ENCODE data around the gene RALGAPA2. TPM values are rescaled to one million over a fixed set of nuclear protein-coding genes. Genes with fewer than 3 reads are reported as not detected.

RALGAPA2 gene
- total and polyA plus RNA-seq, 2 of the 13 experiments (the other 11 are each of a cell fraction or from before 2014, with no cell fraction given) = 13.8 to 17.7 TPM

- TF ChIP-seq ZNF619 (CRISPR knock-in tag; IDR thresholded peaks at IDR 0.05) (no peak), MYNN (CRISPR knock-in tag; IDR thresholded peaks at IDR 0.05; ENCODE audit: low read depth) (no peak), ZNF749 (CRISPR knock-in tag; IDR thresholded peaks at IDR 0.05; ENCODE audit: borderline replicate concordance) (no peak), SATB2 (CRISPR knock-in tag; IDR thresholded peaks at IDR 0.05) (no peak)
Observed at GRCh38 chr20:20367575-20368417, 344.6 kb downstream of the RALGAPA2 start, which contains the start of gene INSM1 (continued).

GRCh38 chr20:20366876-20367574 is 345.4 kb downstream of the RALGAPA2 start:
- no peak overlapping the region for H3K4me2 ChIP-seq (ENCODE audit: low read depth, low read length)
- ATAC-seq (peak; percentile 9; the same call in 1 of the 3 replicates), FAIRE-seq (no peak), DNase-seq (ENCODE audit: low spot score) (no peak)
- H4K20me1 ChIP-seq (ENCODE audit: insufficient read depth, low read length) = no peaks in the 10 kb centered on the region; the same call in 1 of the 2 replicates
- no peaks in the 10 kb centered on the region for H3K9me3 ChIP-seq (ENCODE audit: low read length)
- H3K9ac ChIP-seq (ENCODE audit: insufficient read depth, low read depth, low read length) = no peak overlapping the region
- in situ Hi-C loops (cut with HindIII; ENCODE audit: extremely low pct_ligation_motif_present, low pct_unique_long_range_greater_than_20kb) (no loop called here), intact Hi-C loops (cut with micrococcal nuclease; ENCODE audit: unreplicated experiment) (no loop called here)
- peaks cover 31% of the 10 kb centered on the region; the same call in 1 of the 2 replicates for H3K4me1 ChIP-seq (ENCODE audit: insufficient read depth, low read length)
- H2AFZ ChIP-seq (ENCODE audit: low read length) = no peak overlapping the region
- H3K4me3 ChIP-seq (replicated peaks in 1 of 3; ENCODE audit: insufficient read depth in 1 of 3, low read depth in 2 of 3, low read length in 3 of 3) = peak overlapping the region in 1 of 3 experiments; percentile 35; a peak in 2 of 6 replicates
- no peak overlapping the region for H3K27ac ChIP-seq (ENCODE audit: extremely low read length, insufficient read depth, low read length)
- ChIA-PET CTCF (ENCODE audit: low intra/inter-chr PET ratio, low total read pairs) (no interaction called here), POLR2A (no interaction called here)
- peaks cover 24 to 91% of the 10 kb centered on the region in 2 experiments for H3K27me3 ChIP-seq (ENCODE audit: control insufficient read depth in 1 of 2, insufficient read depth in 2 of 2, low read length in 2 of 2)
- BruUV-seq (replicated peaks) = no TSS peak
- no peaks in the 10 kb centered on the region for H3K36me3 ChIP-seq (replicated peaks in 1 of 2; ENCODE audit: control insufficient read depth in 1 of 2, insufficient read depth in 2 of 2, low read length in 2 of 2)
- H3K79me2 ChIP-seq (ENCODE audit: insufficient read depth, low read length) = no peaks in the 10 kb centered on the region
- 16% methylated on average over 62 of the region's 63 CpGs for WGBS (ENCODE audit: low lambda C conversion rate)
- no peak for TF ChIP-seq ZNF546 (CRISPR knock-in tag; conservative IDR thresholded peaks at IDR 0.05)
- TF ChIP-seq FLYWCH1 (CRISPR knock-in tag; IDR thresholded peaks at IDR 0.05) = no peak
- no peak for TF ChIP-seq CBX2 (IDR thresholded peaks at IDR 0.05; ENCODE audit: low read depth, low read length)
- TF ChIP-seq CBX2 (CRISPR knock-in tag; IDR thresholded peaks at IDR 0.05; ENCODE audit: low read depth) = no peak
- TF ChIP-seq RARG (CRISPR knock-in tag; IDR thresholded peaks at IDR 0.05; ENCODE audit: low read depth) = no peak
- no peak for TF ChIP-seq PHF20 (CRISPR knock-in tag; IDR thresholded peaks at IDR 0.05)
- peak; percentile 39 for TF ChIP-seq RBM39 (IDR thresholded peaks at IDR 0.05; ENCODE audit: low read depth, low read length, poor library complexity, severe bottlenecking)
- no peak for TF ChIP-seq SRY (CRISPR knock-in tag; IDR thresholded peaks at IDR 0.05)
- peak; percentile 21 for TF ChIP-seq AGO1 (IDR thresholded peaks at IDR 0.05; ENCODE audit: low read depth, low read length, poor library complexity, severe bottlenecking)
- TF ChIP-seq ZC3H13 (CRISPR knock-in tag; IDR thresholded peaks at IDR 0.05) = no peak
- no peak for TF ChIP-seq ZNF180 (CRISPR knock-in tag; IDR thresholded peaks at IDR 0.05; ENCODE audit: borderline replicate concordance, low read depth)
- TF ChIP-seq KLF11 (CRISPR knock-in tag; IDR thresholded peaks at IDR 0.05) = no peak
- 0 out of 2 replicates have a peak, but pooled peaks have one; percentile 43 for TF ChIP-seq HDAC6 (IDR thresholded peaks at IDR 0.05; ENCODE audit: low read depth, low read length)
- TF ChIP-seq, protein P1, sequence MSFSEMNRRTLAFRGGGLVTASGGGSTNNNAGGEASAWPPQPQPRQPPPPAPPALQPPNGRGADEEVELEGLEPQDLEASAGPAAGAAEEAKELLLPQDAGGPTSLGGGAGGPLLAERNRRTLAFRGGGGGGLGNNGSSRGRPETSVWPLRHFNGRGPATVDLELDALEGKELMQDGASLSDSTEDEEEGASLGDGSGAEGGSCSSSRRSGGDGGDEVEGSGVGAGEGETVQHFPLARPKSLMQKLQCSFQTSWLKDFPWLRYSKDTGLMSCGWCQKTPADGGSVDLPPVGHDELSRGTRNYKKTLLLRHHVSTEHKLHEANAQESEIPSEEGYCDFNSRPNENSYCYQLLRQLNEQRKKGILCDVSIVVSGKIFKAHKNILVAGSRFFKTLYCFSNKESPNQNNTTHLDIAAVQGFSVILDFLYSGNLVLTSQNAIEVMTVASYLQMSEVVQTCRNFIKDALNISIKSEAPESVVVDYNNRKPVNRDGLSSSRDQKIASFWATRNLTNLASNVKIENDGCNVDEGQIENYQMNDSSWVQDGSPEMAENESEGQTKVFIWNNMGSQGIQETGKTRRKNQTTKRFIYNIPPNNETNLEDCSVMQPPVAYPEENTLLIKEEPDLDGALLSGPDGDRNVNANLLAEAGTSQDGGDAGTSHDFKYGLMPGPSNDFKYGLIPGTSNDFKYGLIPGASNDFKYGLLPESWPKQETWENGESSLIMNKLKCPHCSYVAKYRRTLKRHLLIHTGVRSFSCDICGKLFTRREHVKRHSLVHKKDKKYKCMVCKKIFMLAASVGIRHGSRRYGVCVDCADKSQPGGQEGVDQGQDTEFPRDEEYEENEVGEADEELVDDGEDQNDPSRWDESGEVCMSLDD (CRISPR knock-in tag; IDR thresholded peaks at IDR 0.05; ENCODE audit: borderline replicate concordance) = 0 out of 2 replicates have a peak, but pooled peaks have one; percentile 30
- no peak for TF ChIP-seq TBL1XR1 (IDR thresholded peaks at IDR 0.05; ENCODE audit: borderline replicate concordance, low read length, partially characterized antibody)
- TF ChIP-seq EZH2 (conservative IDR thresholded peaks at IDR 0.05; ENCODE audit: low read depth, low read length) = peak; percentile 16; the same call in 1 of the 2 replicates

Measured in HepG2 (cell line).